Central memory CD4-positive, alpha-beta T cell (primary cell): ENCODE data around the gene FGR.
"Not testable (repeated sequence)": the region's sequence is repeated elsewhere in the genome, so short reads cannot be mapped to it uniquely, and the experiment has no call there.

Experiments used
- DNase-seq: peaks from one replicate; pipeline ENCODE4 v3.0.0; 2022
- total RNA-seq, 3 experiments: gene quantifications; one replicate each; lab custom pipeline; 2026; lab: John Stamatoyannopoulos, UW

FGR gene
- 0 reads per million in 3 experiments for total RNA-seq

GRCh38 chr1:27634985-27635367, at the start of gene FGR:
FGR (minus strand) TSS chr1:27635185; CDS start chr1:27623916, 11,269 bp downstream.
- no peak for DNase-seq

- DNase-seq = no peak
Observed at GRCh38 chr1:27684176-27684575, 49.2 kb upstream of the FGR start.

GRCh38 chr1:27682351-27682944, 47.5 kb upstream of the FGR start:
- no peak for DNase-seq

- DNase-seq = not testable (repeated sequence)
Observed at GRCh38 chr1:27681580-27681979, 46.6 kb upstream of the FGR start.

- DNase-seq = not testable (repeated sequence)
Observed at GRCh38 chr1:27680225-27680791, 45.3 kb upstream of the FGR start.

- no peak for DNase-seq
Observed at GRCh38 chr1:27678747-27679146, 43.8 kb upstream of the FGR start.

GRCh38 chr1:27676410-27676809, 41.4 kb upstream of the FGR start:
- DNase-seq = no peak

- no peak for DNase-seq
Observed at GRCh38 chr1:27672750-27673112, 37.7 kb upstream of the FGR start.

- DNase-seq = peak; percentile 84
Observed at GRCh38 chr1:27671964-27672749, 37.2 kb upstream of the FGR start, which contains the start of gene IFI6. IFI6 (minus strand) TSS chr1:27672192; CDS start chr1:27669314, 2,878 bp downstream.

GRCh38 chr1:27669876-27670275, 34.9 kb upstream of the FGR start:
- no peak for DNase-seq

GRCh38 chr1:27668808-27669723, 34.1 kb upstream of the FGR start:
- DNase-seq = peak; percentile 79

GRCh38 chr1:27668121-27668807, 33.3 kb upstream of the FGR start:
- DNase-seq = no peak

- DNase-seq = no peak
Observed at GRCh38 chr1:27666791-27667254, 31.8 kb upstream of the FGR start.

- DNase-seq = no peak
Observed at GRCh38 chr1:27666294-27666693, 31.3 kb upstream of the FGR start.

- no peak for DNase-seq
Observed at GRCh38 chr1:27665016-27665651, 30.1 kb upstream of the FGR start.

- DNase-seq = no peak
Observed at GRCh38 chr1:27664291-27664690, 29.3 kb upstream of the FGR start.

GRCh38 chr1:27662707-27663393, 27.9 kb upstream of the FGR start:
- DNase-seq = peak; percentile 84

GRCh38 chr1:27662261-27662660, 27.3 kb upstream of the FGR start:
- no peak for DNase-seq

- DNase-seq = no peak
Observed at GRCh38 chr1:27661412-27662075, 26.6 kb upstream of the FGR start.

GRCh38 chr1:27660300-27660835, 25.4 kb upstream of the FGR start:
- no peak for DNase-seq
